Loucy (cell line): ENCODE measurements around the gene GAB1.
A peak's percentile ranks its signal among the peaks of the same experiment; 100 is the strongest.

ENCODE experiments used
- H2AFZ ChIP-seq: fragments of 200-600 bp; sonication (generic); 2 replicates; pipeline ENCODE4 v1.6.0; 2016; ENCODE audit warnings: antibody characterized with exemption, mild to moderate bottlenecking, low read length, moderate library complexity
- H3F3A ChIP-seq: fragments of 200-600 bp; 2 replicates; pipeline ENCODE4 v1.6.0; 2016; ENCODE audit warnings: antibody characterized with exemption, low read depth, mild to moderate bottlenecking
- H3K27me3 ChIP-seq: fragments of 200-600 bp; sonication (generic); 2 replicates; pipeline ENCODE4 v1.6.1; 2014; ENCODE audit warnings: low read length, mild to moderate bottlenecking; ENCODE audit not compliant: insufficient read depth, poor library complexity, severe bottlenecking
- H3K36me3 ChIP-seq: fragments of 200-600 bp; sonication (generic); 2 replicates; pipeline ENCODE4 v1.6.1; 2016; ENCODE audit warnings: low read length; ENCODE audit not compliant: insufficient read depth
- H3K4me1 ChIP-seq: fragments of 200-600 bp; sonication (generic); 2 replicates; pipeline ENCODE4 v1.5.1; 2014; ENCODE audit warnings: low read length, mild to moderate bottlenecking; ENCODE audit not compliant: insufficient read depth, poor library complexity, severe bottlenecking
- H3K4me2 ChIP-seq: fragments of 200-600 bp; sonication (generic); 2 replicates; pipeline ENCODE4 v1.6.0; 2014; ENCODE audit warnings: antibody characterized with exemption, low read length, low read depth, mild to moderate bottlenecking; ENCODE audit not compliant: poor library complexity, severe bottlenecking
- H3K4me3 ChIP-seq: fragments of 200-600 bp; sonication (generic); 2 replicates; pipeline ENCODE4 v1.5.1; 2014; ENCODE audit warnings: low read length, mild to moderate bottlenecking, mixed read lengths; ENCODE audit not compliant: poor library complexity, severe bottlenecking
- H3K79me2 ChIP-seq: fragments of 200-600 bp; sonication (generic); 2 replicates; pipeline ENCODE4 v1.6.1; 2014; ENCODE audit warnings: low read length; ENCODE audit not compliant: insufficient read depth
- H3K9ac ChIP-seq: fragments of 200-600 bp; sonication (generic); 2 replicates; pipeline ENCODE4 v1.6.0; 2014; ENCODE audit warnings: mild to moderate bottlenecking, low read depth, low read length, moderate library complexity; ENCODE audit not compliant: poor library complexity, severe bottlenecking
- H3K9me2 ChIP-seq: fragments of 200-600 bp; sonication (generic); replicated peaks from 2 replicates; pipeline ENCODE4 v1.6.1; 2016; ENCODE audit warnings: low read depth, low read length, mixed read lengths
- H3K9me3 ChIP-seq: fragments of 200-600 bp; sonication (generic); 2 replicates; pipeline ENCODE4 v1.6.1; 2014; ENCODE audit warnings: mild to moderate bottlenecking, antibody characterized with exemption, low read length, low read depth; ENCODE audit not compliant: insufficient read depth
- H4K20me1 ChIP-seq: fragments of 200-600 bp; sonication (generic); 2 replicates; pipeline ENCODE4 v1.6.0; 2014; ENCODE audit warnings: antibody characterized with exemption, low read length, mild to moderate bottlenecking; ENCODE audit not compliant: insufficient read depth, poor library complexity, severe bottlenecking
- CTCF ChIP-seq: fragments of 200-600 bp; sonication (generic); conservative IDR thresholded peaks from 2 replicates; pipeline ENCODE4 v1.5.1; 2014; ENCODE audit warnings: mild to moderate bottlenecking, antibody characterized with exemption, low read length
- EZH2phosphoT487 ChIP-seq: fragments of 200-600 bp; IDR thresholded peaks from 2 replicates; pipeline ENCODE4 v1.6.1; 2018; ENCODE audit warnings: antibody characterized with exemption, mild to moderate bottlenecking, moderate library complexity, borderline replicate concordance

The GAB1 gene

GRCh38 chr4:143412420-143412758, 75.7 kb downstream of the GAB1 start:
- Histone ChIP-seq H4K20me1 (no peaks in the 10 kb centered on the region), H2AFZ (no peak overlapping the region), H3K9me2 (no peaks in the 10 kb centered on the region), H3K9me3 (no peaks in the 10 kb centered on the region), H3K36me3 (peaks cover 3% of the 10 kb centered on the region; the same call in 1 of the 2 replicates), H3K4me1 (peaks cover 12% of the 10 kb centered on the region), H3K27me3 (no peaks in the 10 kb centered on the region), H3K79me2 (peaks cover 26% of the 10 kb centered on the region), H3K9ac (no peak overlapping the region), H3F3A (no peaks in the 10 kb centered on the region), H3K4me3 (no peak overlapping the region), H3K4me2 (no peak overlapping the region)
- TF ChIP-seq EZH2phosphoT487 (no peak), CTCF (no peak)

GRCh38 chr4:143417679-143418403, 81.2 kb downstream of the GAB1 start:
- H3K4me3 ChIP-seq: peak overlapping the region; percentile 48
- TF ChIP-seq EZH2phosphoT487 (no peak), CTCF (no peak)
- no peak overlapping the region for H2AFZ ChIP-seq
- H3K9me3 ChIP-seq: no peaks in the 10 kb centered on the region
- peak overlapping the region; percentile 65 for H3K4me2 ChIP-seq
- H3K27me3 ChIP-seq: no peaks in the 10 kb centered on the region
- no peaks in the 10 kb centered on the region for H3K79me2 ChIP-seq
- no peaks in the 10 kb centered on the region for H4K20me1 ChIP-seq
- H3K9me2 ChIP-seq: no peaks in the 10 kb centered on the region
- H3K4me1 ChIP-seq: peaks cover 40% of the 10 kb centered on the region
- H3F3A ChIP-seq: no peaks in the 10 kb centered on the region
- peaks cover 3% of the 10 kb centered on the region; the same call in 1 of the 2 replicates for H3K36me3 ChIP-seq
- peak overlapping the region; percentile 44 for H3K9ac ChIP-seq

- H3K9ac ChIP-seq: no peak overlapping the region
Observed at GRCh38 chr4:143420227-143420626, 83.6 kb downstream of the GAB1 start.

More at GRCh38 chr4:143420227-143420626, 83.6 kb downstream of the GAB1 start:
- TF ChIP-seq CTCF: no peak
- no peak for TF ChIP-seq EZH2phosphoT487
- Histone ChIP-seq H2AFZ (no peak overlapping the region), H4K20me1 (no peaks in the 10 kb centered on the region), H3K4me2 (no peak overlapping the region), H3K4me3 (no peak overlapping the region), H3K9me3 (no peaks in the 10 kb centered on the region), H3K36me3 (peaks cover 6% of the 10 kb centered on the region; the same call in 1 of the 2 replicates), H3K27me3 (no peaks in the 10 kb centered on the region), H3K79me2 (no peaks in the 10 kb centered on the region), H3F3A (no peaks in the 10 kb centered on the region), H3K9me2 (no peaks in the 10 kb centered on the region), H3K4me1 (peaks cover 43% of the 10 kb centered on the region)
